DOHH2 (cell line): ENCODE data around the gene ADGRG6.

Experiments used
- H3F3A ChIP-seq: fragments of 200-600 bp; sonication (generic), shearing (Covaris generic); 2 replicates; pipeline ENCODE4 v1.6.0; 2016; ENCODE audit warnings: antibody characterized with exemption, mild to moderate bottlenecking; ENCODE audit not compliant: control insufficient read depth, insufficient read depth
- H3K27ac ChIP-seq: fragments of 200-600 bp; sonication (generic); 2 replicates; pipeline ENCODE4 v1.5.1; 2014; ENCODE audit warnings: low read depth, mild to moderate bottlenecking, low read length, moderate library complexity
- H3K27me3 ChIP-seq: fragments of 200-600 bp; sonication (generic); 2 replicates; pipeline ENCODE4 v1.6.1; 2014; ENCODE audit warnings: mild to moderate bottlenecking, low read length, mixed read lengths; ENCODE audit not compliant: control insufficient read depth
- H3K36me3 ChIP-seq: fragments of 200-600 bp; sonication (generic); 2 replicates; pipeline ENCODE4 v1.6.1; 2014; ENCODE audit warnings: mild to moderate bottlenecking, low read length, moderate library complexity, mixed read lengths; ENCODE audit not compliant: control insufficient read depth
- H3K4me1 ChIP-seq: fragments of 200-600 bp; sonication (generic); 2 replicates; pipeline ENCODE4 v1.6.1; 2014; ENCODE audit warnings: mild to moderate bottlenecking, low read length, mixed read lengths; ENCODE audit not compliant: control insufficient read depth
- H3K4me2 ChIP-seq: fragments of 200-600 bp; sonication (generic); 2 replicates; pipeline ENCODE4 v1.6.0; 2014; ENCODE audit warnings: mild to moderate bottlenecking, low read length, moderate library complexity
- H3K4me3 ChIP-seq: fragments of 200-600 bp; sonication (generic); 2 replicates; pipeline ENCODE4 v1.5.1; 2014; ENCODE audit warnings: mild to moderate bottlenecking, low read length, mixed read lengths
- H3K79me2 ChIP-seq: fragments of 200-600 bp; sonication (generic); 2 replicates; pipeline ENCODE4 v1.6.1; 2014; ENCODE audit warnings: mild to moderate bottlenecking, low read length, mixed read lengths; ENCODE audit not compliant: control insufficient read depth
- H3K9me2 ChIP-seq: fragments of 200-600 bp; sonication (generic); replicated peaks from 2 replicates; pipeline ENCODE4 v1.6.1; 2014; ENCODE audit warnings: mild to moderate bottlenecking, low read length, mixed read lengths; ENCODE audit not compliant: control insufficient read depth
- H3K9me3 ChIP-seq: fragments of 200-600 bp; sonication (generic); 2 replicates; pipeline ENCODE4 v1.6.1; 2014; ENCODE audit warnings: antibody characterized with exemption, low read length, mixed read lengths; ENCODE audit not compliant: control insufficient read depth, insufficient read depth
- H4K20me1 ChIP-seq: fragments of 200-600 bp; sonication (generic); 2 replicates; pipeline ENCODE4 v1.6.0; 2014; ENCODE audit warnings: low read depth, mild to moderate bottlenecking, antibody characterized with exemption, low read length, moderate library complexity; ENCODE audit not compliant: control insufficient read depth, insufficient read depth
- CTCF ChIP-seq: fragments of 200-600 bp; sonication (generic); IDR thresholded peaks from one replicate; pipeline ENCODE4 v1.5.1; 2014; ENCODE audit warnings: antibody characterized with exemption, mild to moderate bottlenecking, low read depth, low read length; ENCODE audit not compliant: poor library complexity, severe bottlenecking
- EZH2phosphoT487 ChIP-seq: fragments of 200-600 bp; sonication (generic); IDR thresholded peaks from 2 replicates; pipeline ENCODE4 v1.6.1; 2017; ENCODE audit warnings: borderline replicate concordance, mild to moderate bottlenecking, antibody characterized with exemption, low read length, moderate library complexity, mixed read lengths

The ADGRG6 gene

GRCh38 chr6:142301651-142302391, at the start of gene ADGRG6:
TSS of gene ADGRG6 (plus strand) at chr6:142302007. CDS start at chr6:142302330, 323 bp downstream.
- no peak for TF ChIP-seq EZH2phosphoT487
- no peaks in the 10 kb centered on the region for H3K4me1 ChIP-seq
- H3K4me3 ChIP-seq, result no peak within 1 kb of the TSS
- no peaks in the 10 kb centered on the region for H3K79me2 ChIP-seq
- H3K27me3 ChIP-seq, result no peaks in the 10 kb centered on the region
- H3K9me2 ChIP-seq, result no peaks in the 10 kb centered on the region
- H3K36me3 ChIP-seq, result no peaks in the 10 kb centered on the region
- H3F3A ChIP-seq, result no peaks in the 10 kb centered on the region
- H4K20me1 ChIP-seq, result no peaks in the 10 kb centered on the region
- no peak within 1 kb of the TSS for H3K4me2 ChIP-seq
- H3K27ac ChIP-seq, result no peak within 1 kb of the TSS
- H3K9me3 ChIP-seq, result no peaks in the 10 kb centered on the region

GRCh38 chr6:142254513-142254912, 47.3 kb upstream of the ADGRG6 start:
- H3K4me2 ChIP-seq, result no peak overlapping the region

GRCh38 chr6:142255785-142256184, 46.0 kb upstream of the ADGRG6 start:
- Histone ChIP-seq H3K9me3 (no peaks in the 10 kb centered on the region), H3K79me2 (no peaks in the 10 kb centered on the region), H3K4me2 (no peak overlapping the region), H3K36me3 (no peaks in the 10 kb centered on the region), H3K27ac (no peak overlapping the region), H4K20me1 (no peaks in the 10 kb centered on the region), H3K4me1 (no peaks in the 10 kb centered on the region), H3K9me2 (no peaks in the 10 kb centered on the region; the same call in 1 of the 2 replicates), H3F3A (no peaks in the 10 kb centered on the region), H3K27me3 (no peaks in the 10 kb centered on the region), H3K4me3 (no peak overlapping the region)
- TF ChIP-seq EZH2phosphoT487, result no peak
- TF ChIP-seq CTCF, result no peak

More at GRCh38 chr6:142254513-142254912, 47.3 kb upstream of the ADGRG6 start:
- TF ChIP-seq EZH2phosphoT487 (no peak), CTCF (no peak)
- H3K9me2 ChIP-seq, result no peaks in the 10 kb centered on the region; the same call in 1 of the 2 replicates
- H3K27ac ChIP-seq, result no peak overlapping the region
- no peaks in the 10 kb centered on the region for H3K27me3 ChIP-seq
- H3K79me2 ChIP-seq, result no peaks in the 10 kb centered on the region
- H3K4me1 ChIP-seq, result no peaks in the 10 kb centered on the region
- no peaks in the 10 kb centered on the region for H3K36me3 ChIP-seq
- no peaks in the 10 kb centered on the region for H3K9me3 ChIP-seq
- H4K20me1 ChIP-seq, result no peaks in the 10 kb centered on the region
- H3K4me3 ChIP-seq, result no peak overlapping the region
- H3F3A ChIP-seq, result no peaks in the 10 kb centered on the region

- Histone ChIP-seq H3K4me2 (no peak overlapping the region), H3K79me2 (no peaks in the 10 kb centered on the region), H3F3A (no peaks in the 10 kb centered on the region), H4K20me1 (no peaks in the 10 kb centered on the region), H3K4me1 (no peaks in the 10 kb centered on the region), H3K9me2 (no peaks in the 10 kb centered on the region), H3K36me3 (no peaks in the 10 kb centered on the region), H3K27me3 (no peaks in the 10 kb centered on the region), H3K4me3 (no peak overlapping the region), H3K9me3 (no peaks in the 10 kb centered on the region), H3K27ac (no peak overlapping the region)
- no peak for TF ChIP-seq EZH2phosphoT487
- no peak for TF ChIP-seq CTCF
Observed at GRCh38 chr6:142258305-142258704, 43.5 kb upstream of the ADGRG6 start.
